Thyroid gland (tissue), 4 donors: ENCODE data around the gene KCNJ10.

Experiments used
- CTCF ChIP-seq, 6 experiments: fragments of 200-600 bp in 3 of 6; fragments of 450-650 bp in 3 of 6; sonication (generic) in 3 of 6; IDR thresholded peaks; one replicate each; pipeline ENCODE4 v1.5.1; 2016 to 2019; ENCODE audit warnings: antibody characterized with exemption in 6 of 6, mild to moderate bottlenecking in 2 of 6, inconsistent platforms in 1 of 6, moderate library complexity in 1 of 6
- POLR2A ChIP-seq, 2 donors: fragments of 450-650 bp; IDR thresholded peaks; one replicate each; pipeline ENCODE4 v1.6.1; 2017; ENCODE audit warnings: antibody characterized with exemption in 2 of 2, mild to moderate bottlenecking in 2 of 2, moderate library complexity in 1 of 2

DNA sequence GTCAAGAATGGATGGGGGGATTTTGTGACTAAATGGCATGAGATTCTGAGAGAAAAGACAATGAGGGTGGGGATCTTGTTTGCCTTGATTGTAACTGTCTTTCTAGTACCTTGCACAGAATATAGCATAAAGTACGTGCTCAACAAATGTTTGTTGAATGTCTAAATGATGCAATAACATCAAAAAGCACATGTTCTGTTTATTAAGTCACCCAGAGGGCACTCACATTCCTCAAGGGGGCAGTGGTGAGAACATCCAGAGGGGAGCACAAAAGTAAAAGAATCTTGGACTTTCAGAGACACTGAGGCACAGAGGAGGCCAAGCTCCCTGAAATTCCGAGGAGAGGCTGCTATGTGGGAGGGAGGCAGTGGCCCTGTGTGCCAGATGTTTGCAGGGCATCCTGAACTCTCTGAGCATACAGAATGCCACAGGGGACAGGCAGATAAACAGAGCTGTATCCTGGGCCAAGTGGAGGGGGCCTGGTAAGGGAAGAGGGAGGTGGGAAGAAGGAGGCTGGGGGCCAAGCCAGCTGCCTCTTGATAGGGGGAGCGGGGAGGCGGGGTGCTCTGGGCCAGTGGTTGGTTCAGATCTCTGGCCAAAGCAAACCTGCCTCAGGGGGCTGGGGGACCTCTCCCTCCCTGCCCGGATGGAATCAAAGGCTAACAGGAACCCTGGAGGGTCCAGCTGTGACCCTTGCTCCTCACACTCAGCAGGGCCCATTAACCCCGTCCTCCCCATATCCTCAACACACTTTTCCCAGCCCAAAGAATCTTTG is 39.1 kb upstream of the KCNJ10 start:
- peak in 4 of 6 experiments; percentile 23 to 49 (median 31) for TF ChIP-seq CTCF (IDR thresholded peaks at IDR 0.05)
- TF ChIP-seq POLR2A (IDR thresholded peaks at IDR 0.05), result no peak
